Measurements from ENCODE around the gene SH3RF3.

The SH3RF3 gene

GRCh38 chr2:109209412-109209811, 80.4 kb downstream of the SH3RF3 start:
- TF ChIP-seq FOXP2 (optimal IDR thresholded peaks at IDR 0.05; ENCODE audit: borderline replicate concordance, extremely low read depth, extremely low read length, insufficient read depth) (no peak), TAF1 (IDR thresholded peaks at IDR 0.05; ENCODE audit: borderline replicate concordance, insufficient read depth, low read length) (no peak), REST (IDR thresholded peaks at IDR 0.05; ENCODE audit: insufficient read depth in 1 of 2, low read depth in 2 of 2, low read length in 2 of 2) (no peak), SIN3A (IDR thresholded peaks at IDR 0.05; ENCODE audit: borderline replicate concordance, insufficient read depth, low read length) (no peak), POLR2AphosphoS5 (IDR thresholded peaks at IDR 0.05; ENCODE audit: low read depth, low read length) (no peak)

GRCh38 chr2:109209941-109210340, 80.9 kb downstream of the SH3RF3 start:
- no peak for TF ChIP-seq FOXP2 (optimal IDR thresholded peaks at IDR 0.05; ENCODE audit: borderline replicate concordance, extremely low read depth, extremely low read length, insufficient read depth)
- TF ChIP-seq TAF1 (IDR thresholded peaks at IDR 0.05; ENCODE audit: borderline replicate concordance, insufficient read depth, low read length) = no peak
- TF ChIP-seq POLR2AphosphoS5 (IDR thresholded peaks at IDR 0.05; ENCODE audit: low read depth, low read length) = no peak
- TF ChIP-seq SIN3A (IDR thresholded peaks at IDR 0.05; ENCODE audit: borderline replicate concordance, insufficient read depth, low read length) = no peak
- no peak for TF ChIP-seq REST (IDR thresholded peaks at IDR 0.05; ENCODE audit: insufficient read depth in 1 of 2, low read depth in 2 of 2, low read length in 2 of 2)

- TF ChIP-seq TAF1 (IDR thresholded peaks at IDR 0.05; ENCODE audit: borderline replicate concordance, insufficient read depth, low read length) (no peak), POLR2AphosphoS5 (IDR thresholded peaks at IDR 0.05; ENCODE audit: low read depth, low read length) (no peak), REST (IDR thresholded peaks at IDR 0.05; ENCODE audit: insufficient read depth in 1 of 2, low read depth in 2 of 2, low read length in 2 of 2) (no peak), FOXP2 (optimal IDR thresholded peaks at IDR 0.05; ENCODE audit: borderline replicate concordance, extremely low read depth, extremely low read length, insufficient read depth) (no peak), SIN3A (IDR thresholded peaks at IDR 0.05; ENCODE audit: borderline replicate concordance, insufficient read depth, low read length) (no peak)
Measured at GRCh38 chr2:109210431-109211200, 81.6 kb downstream of the SH3RF3 start.

GRCh38 chr2:109211315-109211714, 82.3 kb downstream of the SH3RF3 start:
- TF ChIP-seq REST (IDR thresholded peaks at IDR 0.05; ENCODE audit: insufficient read depth in 1 of 2, low read depth in 2 of 2, low read length in 2 of 2) = no peak
- TF ChIP-seq TAF1 (IDR thresholded peaks at IDR 0.05; ENCODE audit: borderline replicate concordance, insufficient read depth, low read length) = no peak
- TF ChIP-seq SIN3A (IDR thresholded peaks at IDR 0.05; ENCODE audit: borderline replicate concordance, insufficient read depth, low read length) = no peak
- no peak for TF ChIP-seq POLR2AphosphoS5 (IDR thresholded peaks at IDR 0.05; ENCODE audit: low read depth, low read length)
- TF ChIP-seq FOXP2 (optimal IDR thresholded peaks at IDR 0.05; ENCODE audit: borderline replicate concordance, extremely low read depth, extremely low read length, insufficient read depth) = no peak
